GM18505 (cell line): ENCODE results near the gene RNF135.
"Not testable (repeated sequence)": the region's sequence is repeated elsewhere in the genome, so short reads cannot be mapped to it uniquely, and the experiment has no call there.

Experiments
- ATAC-seq: cut with Tn5 transposase; IDR thresholded peaks from one replicate; pipeline ENCODE4 v1.9.1; 2021; ENCODE audit not compliant: unreplicated experiment
- POLR2A ChIP-seq: IDR thresholded peaks from 4 replicates; pipeline ENCODE4 v1.6.1; 2011; ENCODE audit warnings: borderline replicate concordance; ENCODE audit not compliant: insufficient read depth, insufficient read length; ENCODE audit errors: extremely low read depth

The RNF135 gene

DNA sequence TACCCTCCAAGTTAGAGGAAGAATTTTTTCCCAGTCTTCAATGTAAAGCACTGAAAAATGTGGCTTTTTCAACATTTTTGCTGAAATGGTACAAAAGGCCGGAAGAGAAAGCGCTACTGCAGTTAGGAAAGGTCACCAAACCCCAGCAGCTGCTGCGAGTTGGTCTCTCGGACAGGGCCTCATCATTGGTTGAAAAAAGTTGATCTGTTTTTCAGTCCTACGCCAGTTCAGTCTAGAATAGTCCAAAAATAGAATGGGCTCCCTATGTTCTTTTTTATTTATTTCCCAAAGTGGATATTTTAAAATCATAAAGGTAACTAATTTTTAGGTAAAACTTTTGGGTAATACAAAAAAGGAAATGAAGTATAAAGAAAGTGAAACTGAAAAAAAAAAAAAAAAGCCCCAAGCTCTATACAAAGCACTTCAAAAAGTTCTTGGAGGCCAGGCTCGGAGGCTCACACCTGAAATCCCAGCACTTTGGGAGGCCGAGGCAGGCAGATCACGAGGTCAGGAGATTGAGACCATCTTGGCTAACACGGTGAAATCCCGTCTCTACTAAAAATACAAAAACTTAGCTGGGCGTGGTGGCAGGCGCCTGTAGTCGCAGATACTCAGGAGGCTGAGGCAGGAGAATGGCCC lies 31.7 kb upstream of the RNF135 start:
- no peak for TF ChIP-seq POLR2A
- ATAC-seq = no peak

DNA sequence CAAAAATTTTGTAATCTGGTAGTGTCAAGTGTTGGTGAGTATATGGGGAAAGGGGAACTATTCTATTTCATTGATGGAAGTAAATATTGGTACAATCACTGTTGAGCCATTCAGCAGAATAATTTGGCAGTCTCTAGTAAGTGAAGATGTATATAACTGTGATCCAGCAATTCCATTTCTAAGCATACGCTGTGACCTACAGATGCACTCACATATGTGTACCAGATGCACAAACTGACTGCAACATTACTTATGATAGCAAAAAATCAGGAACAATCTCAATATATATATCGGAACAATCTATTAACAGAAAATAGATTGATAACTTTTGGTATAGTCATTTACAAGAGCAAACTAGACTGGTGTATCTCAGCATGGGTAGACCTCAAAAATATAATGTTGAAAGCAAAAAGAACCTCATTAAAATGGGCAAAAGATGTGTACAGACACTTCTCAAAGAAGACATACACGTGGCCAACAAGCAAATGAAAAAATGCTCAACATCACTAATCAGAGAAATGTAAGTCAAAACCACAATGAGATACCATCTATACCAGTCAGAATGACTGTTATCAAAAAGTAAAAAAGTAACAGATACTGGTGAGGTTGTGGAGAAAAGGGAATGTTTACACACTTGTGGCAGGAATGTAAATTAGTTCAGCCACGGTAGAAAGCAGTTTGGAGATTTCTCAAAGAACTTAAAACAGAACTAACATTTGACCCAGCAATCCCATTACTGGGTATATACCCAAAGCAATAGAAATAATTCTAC lies 28.3 kb upstream of the RNF135 start:
- no peak for ATAC-seq
- no peak for TF ChIP-seq POLR2A

DNA sequence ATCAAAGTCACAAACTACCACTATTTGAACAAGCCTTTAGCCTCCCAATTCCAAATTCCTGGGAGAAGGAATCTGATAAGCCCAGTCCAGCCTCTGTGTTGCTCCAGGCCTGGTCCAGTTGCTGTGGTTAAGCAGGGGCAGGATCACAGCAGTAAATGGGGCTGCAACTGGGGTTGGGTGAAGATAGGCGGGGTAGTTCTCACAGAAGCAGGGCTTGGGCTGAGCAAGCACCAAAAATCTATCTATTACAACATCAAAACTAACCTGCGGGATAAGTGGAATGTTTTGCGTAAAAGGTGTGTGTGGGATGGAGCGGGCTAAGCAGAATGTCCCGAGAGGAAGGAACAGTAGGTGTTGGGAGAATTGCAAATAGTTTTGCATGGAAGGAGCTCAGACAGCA lies 23.0 kb upstream of the RNF135 start:
- no peak for ATAC-seq
- no peak for TF ChIP-seq POLR2A

DNA sequence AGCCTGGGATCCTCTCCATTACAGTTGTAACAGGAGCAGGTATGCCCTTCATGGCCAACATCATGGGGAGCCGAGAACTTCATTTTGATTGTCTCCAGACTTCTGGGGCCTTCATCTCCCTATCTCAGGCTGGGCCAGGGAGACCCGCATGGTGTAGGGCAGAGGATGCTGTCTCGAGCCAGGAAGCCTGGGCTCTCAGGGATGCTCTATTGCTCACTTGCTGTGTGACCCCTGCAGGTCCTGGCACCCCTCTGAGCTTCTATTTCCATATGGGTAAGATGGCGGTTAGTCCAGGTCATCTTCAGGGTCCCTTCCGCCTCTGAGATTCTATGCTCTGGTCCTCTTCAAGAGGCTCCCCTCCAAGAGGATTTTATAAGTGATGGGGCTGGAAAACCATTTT lies 20.6 kb upstream of the RNF135 start:
- ATAC-seq = no peak
- no peak for TF ChIP-seq POLR2A

DNA sequence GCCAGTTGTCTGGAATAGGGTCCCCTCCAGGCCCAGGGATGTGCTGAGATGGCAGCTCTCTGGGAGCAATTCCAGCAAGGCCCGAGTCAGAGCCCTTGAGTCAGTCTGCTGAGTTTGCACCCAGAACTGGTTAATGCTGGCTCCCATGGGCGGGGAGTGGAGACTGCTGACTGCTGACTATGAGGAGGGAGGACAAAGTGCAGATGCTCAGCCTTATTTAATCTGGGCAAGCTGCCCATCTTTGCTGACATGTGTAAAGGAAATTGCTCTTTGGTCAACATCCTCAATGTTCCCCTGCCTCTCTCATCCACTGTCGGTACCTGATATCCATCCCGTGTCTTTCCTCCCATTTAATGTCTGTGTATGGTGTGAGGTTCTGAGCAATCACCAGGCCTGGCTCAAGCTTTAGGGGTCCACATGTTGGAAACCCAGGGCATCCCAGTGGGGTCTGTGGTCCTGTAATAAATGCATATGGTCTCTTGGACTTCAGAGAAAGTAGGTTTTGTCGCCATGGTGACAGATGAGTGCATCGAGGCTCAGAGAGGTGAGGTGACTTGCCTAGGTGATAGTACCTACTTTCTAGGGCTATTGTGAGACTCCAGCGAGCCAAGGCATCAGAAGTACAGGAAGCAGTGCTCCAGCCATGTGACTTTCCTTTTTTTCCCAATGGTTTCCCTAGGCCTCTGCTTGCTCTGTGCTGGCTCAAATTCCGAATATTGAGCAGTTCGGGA lies 20.0 kb upstream of the RNF135 start:
- no peak for ATAC-seq
- TF ChIP-seq POLR2A = no peak

DNA sequence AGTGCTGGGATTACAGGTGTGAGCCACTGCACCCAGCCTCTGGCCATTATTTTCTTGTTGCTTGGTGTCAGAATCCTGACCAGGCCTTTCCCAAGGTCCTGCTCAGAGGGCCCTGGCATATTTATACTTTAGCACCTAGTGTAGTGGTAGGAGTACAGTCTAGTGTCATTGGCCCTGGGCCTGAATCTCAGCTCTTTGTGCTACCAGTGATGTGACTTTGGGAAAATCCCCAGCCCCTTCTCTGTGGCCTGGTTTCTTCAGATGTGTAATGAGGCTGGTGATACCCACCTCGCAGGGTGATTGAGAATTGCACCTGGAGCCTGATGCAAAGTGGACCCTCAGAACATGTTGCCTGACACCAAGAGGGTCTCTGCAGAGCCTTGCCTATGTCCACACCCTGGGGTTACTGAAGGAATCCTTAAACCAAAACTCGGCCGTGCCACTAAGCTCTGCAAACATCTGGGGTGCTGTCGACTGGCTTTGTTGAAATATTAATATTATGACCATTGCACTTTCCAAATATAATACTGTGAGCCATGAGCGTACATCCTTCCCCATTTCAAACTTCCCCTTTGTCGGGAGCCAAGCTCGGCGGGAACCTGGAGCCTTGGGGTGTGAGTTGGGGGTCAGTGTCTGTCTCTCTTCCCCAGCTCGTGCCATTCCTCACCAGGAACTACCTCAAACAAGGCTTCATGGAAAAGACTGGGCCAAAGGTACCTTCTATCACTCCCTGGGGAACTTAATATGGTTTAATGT lies 18.0 kb upstream of the RNF135 start:
- TF ChIP-seq POLR2A = no peak
- no peak for ATAC-seq

DNA sequence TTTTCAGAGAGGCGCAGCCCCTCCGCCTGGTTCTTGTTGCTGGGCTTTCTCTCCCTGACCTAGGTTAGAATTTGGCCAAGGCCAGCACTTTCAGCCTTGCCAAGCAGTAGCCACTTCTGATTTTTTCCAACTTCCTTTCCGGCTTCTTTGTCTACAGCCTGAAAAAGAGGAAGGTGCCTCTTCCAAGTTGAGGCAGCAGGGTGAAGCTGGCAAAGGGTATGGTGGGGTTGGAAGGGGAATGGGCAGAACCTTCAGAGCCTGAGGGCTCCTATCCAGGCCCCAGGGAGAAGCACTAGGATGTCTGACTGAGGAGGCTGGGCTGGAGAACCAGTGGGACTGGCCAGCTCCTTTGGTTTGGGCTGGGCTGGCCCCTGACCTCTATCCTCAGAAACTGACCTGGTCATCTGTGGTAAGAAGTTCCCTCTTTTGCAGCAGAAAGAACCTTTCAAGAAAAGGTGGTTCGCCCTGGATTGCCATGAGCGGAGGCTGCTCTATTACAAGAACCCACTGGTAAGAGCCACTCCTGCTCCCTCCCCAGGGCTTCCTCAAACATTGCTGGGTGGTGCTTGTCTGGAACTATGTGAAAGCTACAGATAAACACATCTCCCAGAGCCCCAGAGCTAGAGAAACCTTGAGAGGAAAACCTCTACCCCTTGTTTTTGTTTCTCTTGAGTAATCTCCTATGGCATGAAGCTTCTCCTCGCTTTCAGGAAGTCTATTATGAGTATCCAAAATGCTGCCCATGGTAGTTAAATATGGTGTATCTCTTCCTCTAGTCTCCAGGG lies 16.6 kb upstream of the RNF135 start:
- TF ChIP-seq POLR2A = no peak
- ATAC-seq = no peak

DNA sequence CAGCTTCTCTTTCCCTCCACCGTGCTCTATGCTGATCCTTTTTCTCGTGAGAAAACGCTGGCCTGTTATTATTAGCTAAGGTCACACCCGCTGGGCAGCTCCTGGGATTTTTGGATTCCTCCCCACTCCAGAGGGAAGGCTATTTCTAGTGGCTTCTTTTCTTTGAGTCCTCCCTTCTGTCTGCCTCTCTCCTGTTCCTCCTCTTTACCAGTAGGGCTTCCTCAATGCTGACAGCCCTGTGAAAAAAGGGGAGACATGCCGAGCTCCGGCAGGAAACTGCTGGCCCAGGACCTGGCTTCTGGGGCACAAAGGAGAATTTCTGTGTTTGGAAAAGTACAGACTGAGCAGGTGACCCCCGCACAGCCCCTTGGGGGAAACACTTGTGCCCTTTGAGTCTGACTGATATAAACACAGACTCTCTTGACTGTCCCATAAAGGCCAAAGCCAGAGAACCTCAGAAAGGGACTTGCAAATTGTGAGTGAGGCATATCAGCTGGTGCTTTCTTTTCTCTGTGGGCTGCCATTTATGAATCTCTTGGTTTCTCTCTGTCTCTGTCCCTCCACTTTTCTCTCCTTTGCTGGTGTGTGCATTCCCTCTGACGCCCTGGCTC lies 14.0 kb upstream of the RNF135 start:
- no peak for ATAC-seq
- TF ChIP-seq POLR2A = no peak

DNA sequence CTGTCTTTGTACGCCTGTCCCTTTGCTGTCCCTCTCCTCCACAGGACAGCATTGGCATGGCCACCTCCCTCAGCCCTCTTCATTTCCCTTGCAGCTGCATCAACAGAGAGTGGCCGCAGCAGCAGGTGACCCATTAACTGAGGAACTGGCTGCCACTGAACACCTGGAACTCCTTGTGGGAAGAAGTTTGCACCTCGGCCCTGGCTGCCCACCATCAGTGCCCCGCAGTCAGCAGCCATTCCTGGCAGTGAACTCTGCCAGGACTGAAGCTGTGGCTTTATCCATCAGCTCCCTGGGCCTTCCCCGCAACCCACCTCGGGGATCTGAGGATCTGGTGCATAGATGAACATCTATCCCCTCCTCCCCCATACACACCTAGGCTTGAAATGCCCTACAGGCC lies 13.1 kb upstream of the RNF135 start:
- ATAC-seq = no peak
- no peak for TF ChIP-seq POLR2A

DNA sequence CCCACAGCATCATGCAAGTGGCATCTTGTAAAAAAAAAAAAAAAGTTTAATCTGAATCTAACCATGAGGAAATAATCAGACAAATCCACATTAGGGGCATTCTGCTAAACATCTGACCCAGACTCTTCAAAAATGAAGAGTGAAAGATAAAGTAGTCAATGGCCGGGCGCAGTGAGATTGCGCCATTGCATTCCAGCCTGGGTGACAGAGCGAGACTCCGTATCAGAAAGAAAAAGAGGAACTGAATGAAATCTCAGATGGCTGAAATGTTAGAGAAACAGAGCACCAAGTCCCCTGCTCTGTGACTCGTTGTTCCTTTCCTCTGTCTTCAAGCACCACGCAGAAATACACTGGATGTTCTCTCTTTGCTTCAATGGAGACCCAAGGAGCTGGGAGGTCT lies 12.7 kb upstream of the RNF135 start:
- no peak for TF ChIP-seq POLR2A
- ATAC-seq = no peak

DNA sequence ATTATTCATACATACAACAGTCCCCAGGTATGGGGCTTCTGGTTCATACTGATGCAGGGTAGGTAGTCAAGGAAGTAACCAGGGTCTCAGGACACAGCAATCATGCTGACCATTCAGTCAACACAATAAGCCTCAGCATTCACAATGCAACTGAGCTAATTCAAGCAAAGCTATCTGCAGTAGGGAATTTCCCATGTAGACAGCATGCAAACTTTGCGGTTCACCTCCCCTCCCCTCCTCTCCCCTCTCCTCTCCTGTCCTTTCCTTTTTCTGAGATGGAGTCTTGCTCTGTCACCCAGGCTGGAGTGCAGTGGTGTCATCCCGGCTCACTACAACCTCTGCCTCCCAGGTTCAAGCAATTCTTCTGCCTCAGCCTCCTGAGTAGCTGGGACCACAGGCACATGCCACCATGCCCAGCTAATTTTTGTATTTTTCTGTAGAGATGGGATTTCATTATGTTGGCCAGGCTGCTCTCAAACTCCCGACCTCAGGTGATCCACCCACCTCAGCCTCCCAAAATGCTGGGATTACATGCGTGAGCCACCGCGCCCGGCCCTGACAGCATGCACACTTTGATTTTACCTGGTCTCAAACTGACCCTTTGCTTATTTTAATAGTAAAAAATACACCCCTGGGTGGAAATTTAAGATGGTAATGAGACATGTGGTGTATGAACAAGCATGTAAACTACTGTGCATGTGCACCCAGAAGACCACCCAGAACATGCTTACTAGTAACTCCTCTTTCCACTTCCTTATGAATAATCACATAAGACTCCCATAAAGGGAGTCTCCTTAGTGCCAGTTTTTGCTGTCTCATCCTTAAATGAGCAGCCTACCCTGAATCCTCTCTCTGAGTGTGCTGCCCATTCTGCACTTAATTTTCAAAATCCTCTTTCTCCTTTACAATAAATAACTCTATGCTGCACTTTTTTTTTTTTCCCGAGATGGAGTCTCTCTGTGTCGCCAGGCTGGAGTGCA lies 9.3 kb upstream of the RNF135 start:
- ATAC-seq = peak; percentile 60
- TF ChIP-seq POLR2A = no peak

DNA sequence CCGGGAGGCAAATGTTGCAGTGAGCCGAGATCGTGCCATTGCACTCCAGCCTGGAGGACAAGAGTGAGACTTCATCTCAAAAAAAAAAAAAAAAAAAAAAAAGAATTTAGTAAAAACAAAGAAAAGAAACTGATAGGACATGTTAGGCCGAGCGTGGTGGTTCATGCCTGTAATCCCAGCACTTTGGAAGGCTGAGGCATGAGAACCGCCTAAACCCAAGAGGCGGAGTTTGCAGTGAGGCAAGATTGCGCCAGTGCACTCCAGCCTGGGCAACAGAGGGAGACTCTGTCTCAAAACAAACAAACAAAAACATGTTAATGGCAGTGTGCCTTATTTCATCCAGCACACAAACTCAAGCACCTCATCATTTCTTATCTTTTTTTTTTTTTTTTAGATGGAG lies 6.5 kb upstream of the RNF135 start:
- ATAC-seq = not testable (repeated sequence)
